Smooth muscle cell (in vitro differentiated cells): ENCODE results near the gene ADAMTS12. TPM values are rescaled to one million over a fixed set of nuclear protein-coding genes. Genes with fewer than 3 reads are reported as not detected.
"Not testable (repeated sequence)": the region's sequence is repeated elsewhere in the genome, so short reads cannot be mapped to it uniquely, and the experiment has no call there.

Experiments
- DNase-seq: peaks from one replicate; lab custom pipeline; 2025; ENCODE audit not compliant: unreplicated experiment; lab: John Stamatoyannopoulos, UW
- H2AFZ ChIP-seq: fragments of 200-600 bp; sonication (generic); 2 replicates; pipeline ENCODE4 v1.6.0; 2016; ENCODE audit warnings: antibody characterized with exemption, low read depth, mild to moderate bottlenecking
- H3F3A ChIP-seq: fragments of 200-600 bp; sonication (generic); 2 replicates; pipeline ENCODE4 v1.6.0; 2017; ENCODE audit warnings: antibody characterized with exemption, low read depth
- H3K27ac ChIP-seq: fragments of 200-600 bp; sonication (generic); 2 replicates; pipeline ENCODE4 v1.5.1; 2016; ENCODE audit warnings: low read depth, mild to moderate bottlenecking
- H3K27me3 ChIP-seq: fragments of 200-600 bp; sonication (generic); 2 replicates; pipeline ENCODE4 v1.6.1; 2016; ENCODE audit warnings: low read depth, mild to moderate bottlenecking
- H3K36me3 ChIP-seq: fragments of 200-600 bp; sonication (generic); 2 replicates; pipeline ENCODE4 v1.5.1; 2016; ENCODE audit warnings: low read depth
- H3K4me1 ChIP-seq: fragments of 200-600 bp; sonication (generic); 2 replicates; pipeline ENCODE4 v1.5.1; 2016; ENCODE audit warnings: low read depth
- H3K4me2 ChIP-seq: fragments of 200-600 bp; sonication (generic); 2 replicates; pipeline ENCODE4 v1.6.0; 2016; ENCODE audit warnings: mild to moderate bottlenecking
- H3K4me3 ChIP-seq: fragments of 200-600 bp; sonication (generic); 2 replicates; pipeline ENCODE4 v1.5.1; 2016; ENCODE audit warnings: mild to moderate bottlenecking
- H3K79me2 ChIP-seq: fragments of 200-600 bp; sonication (generic); 2 replicates; pipeline ENCODE4 v1.6.0; 2016; ENCODE audit warnings: low read depth, mild to moderate bottlenecking
- H3K9ac ChIP-seq: fragments of 200-600 bp; sonication (generic); 2 replicates; pipeline ENCODE4 v1.6.0; 2016; ENCODE audit warnings: low read depth
- H3K9me3 ChIP-seq: fragments of 200-600 bp; sonication (generic); replicated peaks from 2 replicates; pipeline ENCODE4 v1.5.1; 2016; ENCODE audit warnings: low read depth
- H4K20me1 ChIP-seq: fragments of 200-600 bp; sonication (generic); 2 replicates; pipeline ENCODE4 v1.6.0; 2016; ENCODE audit warnings: low read depth
- WGBS: methylation state at CpG from one replicate; pipeline ENCODE4 v1.1.7; 2016; ENCODE audit warnings: low lambda C conversion rate; 5-methylcytosine and 5-hydroxymethylcytosine counted together
- polyA plus RNA-seq: library from polyadenylated mRNA; unstranded; fragments of >200 nt; fragmentation: Nextera tagmentation; extraction: Ambion mirVana; gene quantifications from 2 replicates; pipeline ENCODE4 v1.2.1, GENCODE V29; 2016
- total RNA-seq: library from RNA; depleted of rRNA; stranded (reverse); fragments of >200 nt; gene quantifications from 2 replicates; pipeline ENCODE4 v1.2.3, GENCODE V29; 2014
- TF ChIP-seq, protein P1 (sequence below): fragments of 200-600 bp; sonication (generic); IDR thresholded peaks from 2 replicates; pipeline ENCODE4 v1.5.1; 2017; ENCODE audit warnings: borderline replicate concordance, mild to moderate bottlenecking, antibody characterized with exemption; ENCODE audit not compliant: insufficient read depth, poor library complexity, severe bottlenecking

ADAMTS12 gene
- total and polyA plus RNA-seq, 2 experiments from 2014 or later: 34.3 to 84.9 TPM

DNA sequence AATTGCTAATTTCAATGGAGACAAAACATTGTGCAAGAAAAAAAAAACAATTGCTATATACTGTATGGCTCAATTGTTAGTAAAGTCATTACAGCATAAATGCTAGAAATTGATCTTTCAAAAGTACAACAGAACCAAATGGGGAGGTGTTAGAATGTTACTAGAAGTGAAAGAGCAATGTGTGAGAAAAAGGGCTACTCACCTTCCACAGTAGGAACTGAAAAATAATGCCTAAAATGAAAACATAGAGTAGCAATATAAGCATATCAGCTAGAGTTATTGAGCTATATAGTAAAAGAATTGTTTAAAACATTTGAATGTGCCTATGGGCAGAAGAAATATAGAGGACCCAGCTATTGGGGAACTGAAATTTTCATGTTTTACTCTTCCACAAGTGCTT is 33.5 kb upstream of the ADAMTS12 start:
- Histone ChIP-seq H2AFZ (no peak overlapping the region), H3F3A (no peaks in the 10 kb centered on the region), H3K79me2 (no peaks in the 10 kb centered on the region), H4K20me1 (no peaks in the 10 kb centered on the region), H3K27ac (no peak overlapping the region), H3K4me2 (no peak overlapping the region), H3K36me3 (no peaks in the 10 kb centered on the region), H3K4me1 (no peaks in the 10 kb centered on the region), H3K27me3 (no peaks in the 10 kb centered on the region), H3K9ac (no peak overlapping the region), H3K9me3 (no peaks in the 10 kb centered on the region), H3K4me3 (no peak overlapping the region)
- DNase-seq: no peak
- TF ChIP-seq, protein P1, sequence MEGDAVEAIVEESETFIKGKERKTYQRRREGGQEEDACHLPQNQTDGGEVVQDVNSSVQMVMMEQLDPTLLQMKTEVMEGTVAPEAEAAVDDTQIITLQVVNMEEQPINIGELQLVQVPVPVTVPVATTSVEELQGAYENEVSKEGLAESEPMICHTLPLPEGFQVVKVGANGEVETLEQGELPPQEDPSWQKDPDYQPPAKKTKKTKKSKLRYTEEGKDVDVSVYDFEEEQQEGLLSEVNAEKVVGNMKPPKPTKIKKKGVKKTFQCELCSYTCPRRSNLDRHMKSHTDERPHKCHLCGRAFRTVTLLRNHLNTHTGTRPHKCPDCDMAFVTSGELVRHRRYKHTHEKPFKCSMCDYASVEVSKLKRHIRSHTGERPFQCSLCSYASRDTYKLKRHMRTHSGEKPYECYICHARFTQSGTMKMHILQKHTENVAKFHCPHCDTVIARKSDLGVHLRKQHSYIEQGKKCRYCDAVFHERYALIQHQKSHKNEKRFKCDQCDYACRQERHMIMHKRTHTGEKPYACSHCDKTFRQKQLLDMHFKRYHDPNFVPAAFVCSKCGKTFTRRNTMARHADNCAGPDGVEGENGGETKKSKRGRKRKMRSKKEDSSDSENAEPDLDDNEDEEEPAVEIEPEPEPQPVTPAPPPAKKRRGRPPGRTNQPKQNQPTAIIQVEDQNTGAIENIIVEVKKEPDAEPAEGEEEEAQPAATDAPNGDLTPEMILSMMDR: no peak

DNA sequence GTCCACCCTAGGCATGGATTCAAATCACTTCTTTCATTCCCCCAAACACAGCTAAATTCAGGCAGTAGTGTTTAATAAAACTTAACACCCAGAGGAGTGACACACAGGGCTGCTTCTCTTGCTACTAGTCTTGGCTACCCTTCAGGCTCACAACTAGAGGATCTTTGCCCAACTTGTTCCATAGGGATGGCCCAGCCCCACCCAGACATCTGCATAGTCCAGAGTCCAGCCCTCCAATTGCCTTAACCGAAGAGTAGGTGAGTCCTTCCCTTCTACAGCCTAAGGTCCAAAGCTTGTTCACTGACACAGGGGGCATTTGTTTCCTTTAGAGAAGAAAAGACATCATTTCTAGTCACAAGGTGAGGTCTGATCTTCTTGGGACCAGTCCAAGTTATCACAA is 29.2 kb upstream of the ADAMTS12 start:
- Histone ChIP-seq H3K9me3 (no peaks in the 10 kb centered on the region), H3K27ac (no peak overlapping the region), H2AFZ (no peak overlapping the region), H3K4me1 (no peaks in the 10 kb centered on the region), H3K79me2 (no peaks in the 10 kb centered on the region), H3F3A (no peaks in the 10 kb centered on the region), H4K20me1 (no peaks in the 10 kb centered on the region), H3K4me3 (no peak overlapping the region), H3K36me3 (no peaks in the 10 kb centered on the region), H3K9ac (no peak overlapping the region), H3K27me3 (no peaks in the 10 kb centered on the region), H3K4me2 (no peak overlapping the region)
- TF ChIP-seq, protein P1: no peak
- DNase-seq: no peak
- WGBS: 92% methylated on average over 1 of the region's 1 CpG

- not testable (repeated sequence) for H3K9me3 ChIP-seq, H3K9ac ChIP-seq, H3K36me3 ChIP-seq, H3K4me2 ChIP-seq, H3K79me2 ChIP-seq, DNase-seq, H3K27ac ChIP-seq, H2AFZ ChIP-seq, H4K20me1 ChIP-seq, H3K4me3 ChIP-seq, H3K27me3 ChIP-seq, H3F3A ChIP-seq, H3K4me1 ChIP-seq
- 95% methylated on average over 3 of the region's 3 CpGs for WGBS
These were observed 23.1 kb upstream of the ADAMTS12 start for GRCh38 chr5:33914844-33915243.

- not testable (repeated sequence) for H3K4me2 ChIP-seq, H4K20me1 ChIP-seq, H3K9ac ChIP-seq, H3K4me3 ChIP-seq, DNase-seq, H2AFZ ChIP-seq, H3K79me2 ChIP-seq, H3K36me3 ChIP-seq, H3K27me3 ChIP-seq, H3K4me1 ChIP-seq, H3F3A ChIP-seq, H3K27ac ChIP-seq
- H3K9me3 ChIP-seq: peaks cover 13% of the 10 kb centered on the region
- WGBS: 88% methylated on average over 7 of the region's 7 CpGs
These were observed 14.5 kb upstream of the ADAMTS12 start for GRCh38 chr5:33906248-33906647.

DNA sequence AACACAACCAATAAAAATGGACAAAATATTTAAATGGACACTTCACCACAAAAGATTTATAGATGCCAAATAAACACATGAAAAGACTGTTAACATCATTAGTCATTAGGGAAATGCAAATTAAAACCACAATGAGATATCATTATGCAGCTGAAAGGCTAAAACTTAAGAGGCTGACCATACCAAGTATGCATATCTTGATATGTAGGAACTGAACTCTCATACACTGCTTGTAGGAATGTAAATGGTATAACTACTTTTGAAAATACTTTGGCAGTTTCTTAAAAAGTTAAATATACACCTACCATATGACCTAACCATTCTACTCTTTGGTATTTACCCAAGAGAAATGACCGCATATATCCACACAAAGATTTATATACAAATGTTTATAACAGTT is 13.6 kb upstream of the ADAMTS12 start:
- H3K36me3 ChIP-seq: no peaks in the 10 kb centered on the region
- no peaks in the 10 kb centered on the region for H3K79me2 ChIP-seq
- H3K9me3 ChIP-seq: peaks cover 13% of the 10 kb centered on the region
- WGBS: 100% methylated on average over 1 of the region's 1 CpG
- H2AFZ ChIP-seq: no peak overlapping the region
- no peak overlapping the region for H3K9ac ChIP-seq
- H3K27me3 ChIP-seq: no peaks in the 10 kb centered on the region
- H3K27ac ChIP-seq: no peak overlapping the region
- no peaks in the 10 kb centered on the region for H3K4me1 ChIP-seq
- H3K4me3 ChIP-seq: no peak overlapping the region
- no peaks in the 10 kb centered on the region for H4K20me1 ChIP-seq
- H3K4me2 ChIP-seq: no peak overlapping the region
- DNase-seq: no peak
- H3F3A ChIP-seq: no peaks in the 10 kb centered on the region
- TF ChIP-seq, protein P1: no peak
